GM12878 (cell line): ENCODE results near the gene TAS2R3. TPM values are rescaled to one million over a fixed set of nuclear protein-coding genes. Genes with fewer than 3 reads are reported as not detected.

ENCODE experiments used
- CEBPB ChIP-seq, 2 experiments: fragments of 150-350 bp in 1 of 2; IDR thresholded peaks; 2 replicates each; pipeline ENCODE4 v1.6.1; 2012 to 2014; ENCODE audit warnings: low read depth in 2 of 2, low read length in 2 of 2, borderline replicate concordance in 1 of 2, inconsistent platforms in 1 of 2
- CEBPZ ChIP-seq: fragments of 150-350 bp; IDR thresholded peaks from 2 replicates; pipeline ENCODE4 v1.6.1; 2016; ENCODE audit warnings: low read depth, low read length
- CHD4 ChIP-seq: fragments of 200-600 bp; sonication (generic); IDR thresholded peaks from 2 replicates; pipeline ENCODE4 v1.6.1; 2016; ENCODE audit warnings: mild to moderate bottlenecking
- E4F1 ChIP-seq: fragments of 450-650 bp; IDR thresholded peaks from 2 replicates; pipeline ENCODE4 v1.6.1; 2018; ENCODE audit warnings: borderline replicate concordance, mild to moderate bottlenecking; ENCODE audit not compliant: partially characterized antibody
- NR2C2 ChIP-seq: IDR thresholded peaks from 2 replicates; pipeline ENCODE4 v1.6.1; 2011; ENCODE audit warnings: borderline replicate concordance, low read depth; ENCODE audit not compliant: control insufficient read depth, insufficient read length
- NR2F1 ChIP-seq: fragments of 450-650 bp; conservative IDR thresholded peaks from 2 replicates; pipeline ENCODE4 v1.6.1; 2017; ENCODE audit warnings: mild to moderate bottlenecking
- PAX5 ChIP-seq: IDR thresholded peaks from 2 replicates; pipeline ENCODE4 v1.6.1; 2011; ENCODE audit warnings: low read depth, low read length, borderline replicate concordance
- RELA ChIP-seq: fragments of 450-650 bp; IDR thresholded peaks from 2 replicates; pipeline ENCODE4 v1.8.0; 2014; ENCODE audit warnings: borderline replicate concordance; ENCODE audit not compliant: partially characterized antibody
- TBL1XR1 ChIP-seq: IDR thresholded peaks from 2 replicates; pipeline ENCODE4 v1.6.1; 2012; ENCODE audit warnings: low read depth, low read length, improper control_type of control experiment
- ZBTB33 ChIP-seq: fragments of 450-650 bp; IDR thresholded peaks from 2 replicates; pipeline ENCODE4 v1.6.1; 2017; ENCODE audit warnings: mild to moderate bottlenecking
- ZNF274 ChIP-seq: IDR thresholded peaks from one replicate; pipeline ENCODE4 v1.8.0; 2011; ENCODE audit not compliant: insufficient read length, insufficient read depth
- ZSCAN29 ChIP-seq: fragments of 450-650 bp; IDR thresholded peaks from 2 replicates; pipeline ENCODE4 v1.6.1; 2017; ENCODE audit warnings: mild to moderate bottlenecking, moderate library complexity
- polyA plus RNA-seq, 11 experiments: library from polyadenylated mRNA; depleted of rRNA in 4 of 11; unstranded in 6 of 11; stranded (reverse) in 5 of 11; fragments of >200 nt; fragmentation: Nextera tagmentation in 4 of 11; fragmentation: Illumina TruSeq in 1 of 11; extraction: Ambion mirVana in 4 of 11; extraction: Trizol in 1 of 11; gene quantifications; 1 replicate in 1 of 11; 2 replicates in 10 of 11; pipeline versions ENCODE4 v1.2.1 to v1.2.3, GENCODE V29; 2011 to 2016; ENCODE audit warnings: inconsistent platforms in 2 of 11, missing spikeins in 2 of 11, low read depth in 1 of 11
- total RNA-seq, 4 experiments: library from RNA; depleted of rRNA in 3 of 4; stranded (reverse); fragments of >200 nt in 3 of 4; fragmentation: Illumina TruSeq in 1 of 4; extraction: Trizol in 1 of 4; gene quantifications; 2 replicates each; pipeline versions ENCODE4 v1.2.1 to v1.2.3, GENCODE V29; 2013 to 2021
- TF ChIP-seq, protein P1 (sequence below): fragments of 450-650 bp; conservative IDR thresholded peaks from 2 replicates; pipeline ENCODE4 v1.6.1; 2017; ENCODE audit warnings: mild to moderate bottlenecking, moderate library complexity
- TF ChIP-seq, protein P2 (sequence below): fragments of 450-650 bp; IDR thresholded peaks from 2 replicates; pipeline ENCODE4 v1.6.1; 2017; ENCODE audit warnings: mild to moderate bottlenecking, moderate library complexity

The TAS2R3 gene
- total and polyA plus RNA-seq, 10 of the 15 experiments (the other 5 are each of a cell fraction or from before 2014, with no cell fraction given) = 0.21 to 1.1 (median 0.55) TPM; not detected in 4

DNA sequence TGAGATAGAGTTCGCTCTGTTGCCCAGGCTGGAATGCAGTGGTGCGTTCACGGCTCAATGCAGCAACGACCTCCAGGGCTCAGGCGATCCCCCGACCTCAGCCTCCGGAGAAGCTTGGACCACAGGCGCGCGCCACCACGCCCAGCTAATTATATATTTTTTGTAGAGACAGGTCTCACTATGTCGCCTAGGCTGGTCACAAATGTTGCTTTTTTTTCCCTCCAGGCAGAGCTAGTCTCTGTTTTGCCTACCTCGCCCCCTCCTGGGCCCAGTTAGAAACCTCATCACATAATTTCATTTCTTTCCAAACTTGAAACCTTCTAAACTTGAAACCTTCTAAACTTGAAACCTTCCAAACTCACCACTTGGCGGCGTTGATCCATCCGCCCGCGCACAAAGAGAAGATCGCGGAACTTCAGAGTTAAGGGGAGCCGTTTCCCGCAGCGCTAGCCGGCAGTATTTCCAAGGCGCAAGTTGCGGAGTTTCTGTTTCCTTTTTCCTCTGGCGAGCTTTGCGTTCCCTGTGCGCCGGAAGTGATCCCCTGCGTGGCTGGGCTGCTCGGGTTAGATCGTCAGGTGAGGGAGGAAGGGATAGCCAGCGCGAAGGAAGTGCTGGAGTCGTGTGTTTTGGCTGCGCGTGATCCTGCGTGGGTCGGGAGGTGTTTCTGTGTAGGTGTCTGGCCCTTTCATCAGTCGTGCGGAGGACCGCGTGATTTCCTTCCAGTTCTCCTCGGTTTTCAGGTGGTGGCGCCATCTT lies 25.9 kb upstream of the TAS2R3 start, which contains the start of gene SSBP1 (continued):
- peak; percentile 89 for TF ChIP-seq E4F1
- no peak; the same call in none of the 2 replicates for TF ChIP-seq TBL1XR1
- TF ChIP-seq ZSCAN29 = no peak
- TF ChIP-seq CEBPB (IDR thresholded peaks at IDR 0.05; ENCODE audit: borderline replicate concordance in 1 of 2, low read depth in 2 of 2, low read length in 2 of 2) = 0 out of 4 replicates have a peak, but pooled peaks of 1 of the 2 experiments have one; percentile 23
- peak; percentile 56 for TF ChIP-seq ZBTB33
- TF ChIP-seq, protein P1, sequence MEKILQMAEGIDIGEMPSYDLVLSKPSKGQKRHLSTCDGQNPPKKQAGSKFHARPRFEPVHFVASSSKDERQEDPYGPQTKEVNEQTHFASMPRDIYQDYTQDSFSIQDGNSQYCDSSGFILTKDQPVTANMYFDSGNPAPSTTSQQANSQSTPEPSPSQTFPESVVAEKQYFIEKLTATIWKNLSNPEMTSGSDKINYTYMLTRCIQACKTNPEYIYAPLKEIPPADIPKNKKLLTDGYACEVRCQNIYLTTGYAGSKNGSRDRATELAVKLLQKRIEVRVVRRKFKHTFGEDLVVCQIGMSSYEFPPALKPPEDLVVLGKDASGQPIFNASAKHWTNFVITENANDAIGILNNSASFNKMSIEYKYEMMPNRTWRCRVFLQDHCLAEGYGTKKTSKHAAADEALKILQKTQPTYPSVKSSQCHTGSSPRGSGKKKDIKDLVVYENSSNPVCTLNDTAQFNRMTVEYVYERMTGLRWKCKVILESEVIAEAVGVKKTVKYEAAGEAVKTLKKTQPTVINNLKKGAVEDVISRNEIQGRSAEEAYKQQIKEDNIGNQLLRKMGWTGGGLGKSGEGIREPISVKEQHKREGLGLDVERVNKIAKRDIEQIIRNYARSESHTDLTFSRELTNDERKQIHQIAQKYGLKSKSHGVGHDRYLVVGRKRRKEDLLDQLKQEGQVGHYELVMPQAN = peak; percentile 84
- TF ChIP-seq NR2C2 = no peak
- TF ChIP-seq, protein P2, sequence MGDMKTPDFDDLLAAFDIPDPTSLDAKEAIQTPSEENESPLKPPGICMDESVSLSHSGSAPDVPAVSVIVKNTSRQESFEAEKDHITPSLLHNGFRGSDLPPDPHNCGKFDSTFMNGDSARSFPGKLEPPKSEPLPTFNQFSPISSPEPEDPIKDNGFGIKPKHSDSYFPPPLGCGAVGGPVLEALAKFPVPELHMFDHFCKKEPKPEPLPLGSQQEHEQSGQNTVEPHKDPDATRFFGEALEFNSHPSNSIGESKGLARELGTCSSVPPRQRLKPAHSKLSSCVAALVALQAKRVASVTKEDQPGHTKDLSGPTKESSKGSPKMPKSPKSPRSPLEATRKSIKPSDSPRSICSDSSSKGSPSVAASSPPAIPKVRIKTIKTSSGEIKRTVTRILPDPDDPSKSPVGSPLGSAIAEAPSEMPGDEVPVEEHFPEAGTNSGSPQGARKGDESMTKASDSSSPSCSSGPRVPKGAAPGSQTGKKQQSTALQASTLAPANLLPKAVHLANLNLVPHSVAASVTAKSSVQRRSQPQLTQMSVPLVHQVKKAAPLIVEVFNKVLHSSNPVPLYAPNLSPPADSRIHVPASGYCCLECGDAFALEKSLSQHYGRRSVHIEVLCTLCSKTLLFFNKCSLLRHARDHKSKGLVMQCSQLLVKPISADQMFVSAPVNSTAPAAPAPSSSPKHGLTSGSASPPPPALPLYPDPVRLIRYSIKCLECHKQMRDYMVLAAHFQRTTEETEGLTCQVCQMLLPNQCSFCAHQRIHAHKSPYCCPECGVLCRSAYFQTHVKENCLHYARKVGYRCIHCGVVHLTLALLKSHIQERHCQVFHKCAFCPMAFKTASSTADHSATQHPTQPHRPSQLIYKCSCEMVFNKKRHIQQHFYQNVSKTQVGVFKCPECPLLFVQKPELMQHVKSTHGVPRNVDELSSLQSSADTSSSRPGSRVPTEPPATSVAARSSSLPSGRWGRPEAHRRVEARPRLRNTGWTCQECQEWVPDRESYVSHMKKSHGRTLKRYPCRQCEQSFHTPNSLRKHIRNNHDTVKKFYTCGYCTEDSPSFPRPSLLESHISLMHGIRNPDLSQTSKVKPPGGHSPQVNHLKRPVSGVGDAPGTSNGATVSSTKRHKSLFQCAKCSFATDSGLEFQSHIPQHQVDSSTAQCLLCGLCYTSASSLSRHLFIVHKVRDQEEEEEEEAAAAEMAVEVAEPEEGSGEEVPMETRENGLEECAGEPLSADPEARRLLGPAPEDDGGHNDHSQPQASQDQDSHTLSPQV = no peak
- TF ChIP-seq CEBPZ = peak; percentile 58; the same call in 1 of the 2 replicates
- TF ChIP-seq ZNF274 = no peak
- TF ChIP-seq CHD4 = no peak
- 0 out of 2 replicates have a peak, but pooled peaks have one; percentile 65 for TF ChIP-seq NR2F1
- peak; percentile 86 for TF ChIP-seq RELA
- TF ChIP-seq PAX5 = peak; percentile 49; the same call in 1 of the 2 replicates
